Measurements from ENCODE around the gene ARPC1A. TPM values are rescaled to one million over a fixed set of nuclear protein-coding genes. Genes with fewer than 3 reads are reported as not detected.

Gene ARPC1A
- total RNA-seq, 2 experiments from 2014 or later, result 71.8 to 108 TPM

- CTCF ChIA-PET (ENCODE audit: unreplicated experiment), result no interaction called here
- H3K79me2 ChIP-seq (ENCODE audit: insufficient read depth, low read depth, low read length), result peaks cover 18% of the 10 kb centered on the region
- no peak for DNase-seq (ENCODE audit: low spot score)
- H3K9me2 ChIP-seq (ENCODE audit: insufficient read depth, low read length), result no peaks in the 10 kb centered on the region
- no peak overlapping the region for H2AFZ ChIP-seq (ENCODE audit: low read length)
- no peaks in the 10 kb centered on the region for H3K9me3 ChIP-seq (ENCODE audit: low read length)
- H3K27ac ChIP-seq (ENCODE audit: low read depth, low read length, poor library complexity, severe bottlenecking), result no peak overlapping the region
- no peak overlapping the region for H3K4me2 ChIP-seq (ENCODE audit: low read length)
- H3K36me3 ChIP-seq (ENCODE audit: insufficient read depth, low read length), result peaks cover 19% of the 10 kb centered on the region
- POLR2A ChIA-PET, result interaction anchor here (0.7 kb wide), 1 partner anchor 8 kb away, joined by 4 read pairs; no protein-coding TSS in a partner anchor
- H4K20me1 ChIP-seq (ENCODE audit: insufficient read depth, low read length), result no peaks in the 10 kb centered on the region
- H3K4me3 ChIP-seq (ENCODE audit: low read depth, low read length, poor library complexity, severe bottlenecking), result no peak overlapping the region
- H3K4me1 ChIP-seq (ENCODE audit: insufficient read depth, low read length, poor library complexity, severe bottlenecking), result peaks cover 11% of the 10 kb centered on the region
- no TSS peak for BruUV-seq (replicated peaks)
- TF ChIP-seq, protein P1, sequence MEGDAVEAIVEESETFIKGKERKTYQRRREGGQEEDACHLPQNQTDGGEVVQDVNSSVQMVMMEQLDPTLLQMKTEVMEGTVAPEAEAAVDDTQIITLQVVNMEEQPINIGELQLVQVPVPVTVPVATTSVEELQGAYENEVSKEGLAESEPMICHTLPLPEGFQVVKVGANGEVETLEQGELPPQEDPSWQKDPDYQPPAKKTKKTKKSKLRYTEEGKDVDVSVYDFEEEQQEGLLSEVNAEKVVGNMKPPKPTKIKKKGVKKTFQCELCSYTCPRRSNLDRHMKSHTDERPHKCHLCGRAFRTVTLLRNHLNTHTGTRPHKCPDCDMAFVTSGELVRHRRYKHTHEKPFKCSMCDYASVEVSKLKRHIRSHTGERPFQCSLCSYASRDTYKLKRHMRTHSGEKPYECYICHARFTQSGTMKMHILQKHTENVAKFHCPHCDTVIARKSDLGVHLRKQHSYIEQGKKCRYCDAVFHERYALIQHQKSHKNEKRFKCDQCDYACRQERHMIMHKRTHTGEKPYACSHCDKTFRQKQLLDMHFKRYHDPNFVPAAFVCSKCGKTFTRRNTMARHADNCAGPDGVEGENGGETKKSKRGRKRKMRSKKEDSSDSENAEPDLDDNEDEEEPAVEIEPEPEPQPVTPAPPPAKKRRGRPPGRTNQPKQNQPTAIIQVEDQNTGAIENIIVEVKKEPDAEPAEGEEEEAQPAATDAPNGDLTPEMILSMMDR (conservative IDR thresholded peaks at IDR 0.05; ENCODE audit: low read length), result no peak
- no peak for TF ChIP-seq EZH2phosphoT487 (IDR thresholded peaks at IDR 0.05; ENCODE audit: borderline replicate concordance, low read depth, low read length)
- intact Hi-C loops (cut with micrococcal nuclease; ENCODE audit: unreplicated experiment), result loop anchor here (5.0 kb wide), 1 partner anchor 36 kb away; the partner anchor contains the start of genes BUD31 and PDAP1
These were observed 45.8 kb downstream of the ARPC1A start for GRCh38 chr7:99371376-99371920.

- H3K4me3 ChIP-seq (ENCODE audit: low read depth, low read length, poor library complexity, severe bottlenecking), result no peak overlapping the region
- intact Hi-C loops (cut with micrococcal nuclease; ENCODE audit: unreplicated experiment), result loop anchor here (5.0 kb wide), 1 partner anchor 35 kb away; the partner anchor contains the start of genes BUD31 and PDAP1
- H3K4me1 ChIP-seq (ENCODE audit: insufficient read depth, low read length, poor library complexity, severe bottlenecking), result peaks cover 13% of the 10 kb centered on the region
- no peak overlapping the region for H3K27ac ChIP-seq (ENCODE audit: low read depth, low read length, poor library complexity, severe bottlenecking)
- ChIA-PET POLR2A (interaction anchor here (0.5 to 0.6 kb wide), 4 partner anchors 61 to 1016 kb away, joined by 3 to 5 read pairs (median 4); no protein-coding TSS in a partner anchor), CTCF (ENCODE audit: unreplicated experiment) (no interaction called here)
- H2AFZ ChIP-seq (ENCODE audit: low read length), result no peak overlapping the region
- H3K9me2 ChIP-seq (ENCODE audit: insufficient read depth, low read length), result no peaks in the 10 kb centered on the region
- no peaks in the 10 kb centered on the region for H4K20me1 ChIP-seq (ENCODE audit: insufficient read depth, low read length)
- H3K79me2 ChIP-seq (ENCODE audit: insufficient read depth, low read depth, low read length), result peaks cover 27% of the 10 kb centered on the region
- H3K9me3 ChIP-seq (ENCODE audit: low read length), result no peaks in the 10 kb centered on the region
- TF ChIP-seq EZH2phosphoT487 (IDR thresholded peaks at IDR 0.05; ENCODE audit: borderline replicate concordance, low read depth, low read length), result no peak
- TF ChIP-seq, protein P1 (conservative IDR thresholded peaks at IDR 0.05; ENCODE audit: low read length), result no peak
- BruUV-seq (replicated peaks), result no TSS peak
- no peak overlapping the region for H3K4me2 ChIP-seq (ENCODE audit: low read length)
- DNase-seq (ENCODE audit: low spot score), result no peak
- peaks cover 20% of the 10 kb centered on the region for H3K36me3 ChIP-seq (ENCODE audit: insufficient read depth, low read length)
These were observed 46.8 kb downstream of the ARPC1A start for GRCh38 chr7:99372275-99373090.
